SU-DHL-6 (cell line): ENCODE data around the gene POU2F3.

Experiments
- H2AFZ ChIP-seq: fragments of 200-600 bp; sonication (generic); 2 replicates; pipeline ENCODE4 v1.6.1; 2014; ENCODE audit warnings: low read depth, mild to moderate bottlenecking, moderate library complexity, mixed read lengths, antibody characterized with exemption, low read length; ENCODE audit not compliant: severe bottlenecking
- H3F3A ChIP-seq: fragments of 200-600 bp; shearing (Covaris generic); 2 replicates; pipeline ENCODE4 v1.6.0; 2016; ENCODE audit warnings: antibody characterized with exemption, mild to moderate bottlenecking; ENCODE audit not compliant: insufficient read depth
- H3K27ac ChIP-seq: fragments of 200-600 bp; sonication (generic); 2 replicates; pipeline ENCODE4 v1.5.1; 2016; ENCODE audit warnings: low read depth, mild to moderate bottlenecking, low read length, moderate library complexity, mixed read lengths
- H3K27me3 ChIP-seq: fragments of 200-600 bp; sonication (generic), shearing (Covaris generic); 2 replicates; pipeline ENCODE4 v1.6.0; 2014; ENCODE audit warnings: mild to moderate bottlenecking, low read length
- H3K36me3 ChIP-seq: fragments of 200-600 bp; sonication (generic); 2 replicates; pipeline ENCODE4 v1.6.1; 2014; ENCODE audit warnings: mild to moderate bottlenecking, low read length, mixed read lengths
- H3K4me2 ChIP-seq: fragments of 300-600, 200-600 bp; shearing (Covaris generic), sonication (generic); 2 replicates; pipeline ENCODE4 v1.6.0; 2014; ENCODE audit warnings: low read length, low read depth, mild to moderate bottlenecking; ENCODE audit not compliant: poor library complexity, severe bottlenecking
- H3K4me3 ChIP-seq: fragments of 200-600 bp; sonication (generic); 2 replicates; pipeline ENCODE4 v1.5.1; 2014; ENCODE audit warnings: antibody characterized with exemption, low read length, mild to moderate bottlenecking, mixed read lengths; ENCODE audit not compliant: insufficient read depth, poor library complexity, severe bottlenecking
- H3K79me2 ChIP-seq: fragments of 200-600 bp; sonication (generic); 2 replicates; pipeline ENCODE4 v1.6.1; 2014; ENCODE audit warnings: mild to moderate bottlenecking, low read length, moderate library complexity; ENCODE audit not compliant: insufficient read depth
- H3K9ac ChIP-seq: fragments of 200-600 bp; sonication (generic); 2 replicates; pipeline ENCODE4 v1.7.0; 2014; ENCODE audit warnings: mild to moderate bottlenecking, low read length
- H3K9me2 ChIP-seq: fragments of 200-600 bp; sonication (generic); replicated peaks from 2 replicates; pipeline ENCODE4 v1.6.1; 2014; ENCODE audit warnings: low read length; ENCODE audit not compliant: insufficient read depth
- H3K9me3 ChIP-seq: fragments of 200-600 bp; sonication (generic); 2 replicates; pipeline ENCODE4 v1.6.1; 2014; ENCODE audit warnings: low read length, mixed read lengths; ENCODE audit not compliant: insufficient read depth
- H4K20me1 ChIP-seq: fragments of 200-600 bp; sonication (generic); 2 replicates; pipeline ENCODE4 v1.6.1; 2014; ENCODE audit warnings: low read depth, mild to moderate bottlenecking, antibody characterized with exemption, low read length, moderate library complexity, mixed read lengths
- EZH2phosphoT487 ChIP-seq: fragments of 200-600 bp; sonication (generic), shearing (Covaris generic); conservative IDR thresholded peaks from 2 replicates; pipeline ENCODE4 v1.6.1; 2018; ENCODE audit warnings: mild to moderate bottlenecking, antibody characterized with exemption, low read length, moderate library complexity, mixed read lengths
- TF ChIP-seq, protein P1 (sequence below): fragments of 200-600 bp; sonication (generic); IDR thresholded peaks from one replicate; pipeline ENCODE4 v1.5.1; 2017; ENCODE audit warnings: antibody characterized with exemption, mild to moderate bottlenecking, low read length, moderate library complexity; ENCODE audit not compliant: insufficient read depth, poor library complexity, severe bottlenecking

Gene POU2F3

GRCh38 chr11:120194166-120194565 lies 45.8 kb upstream of the POU2F3 start:
- TF ChIP-seq EZH2phosphoT487 = no peak
- TF ChIP-seq, protein P1, sequence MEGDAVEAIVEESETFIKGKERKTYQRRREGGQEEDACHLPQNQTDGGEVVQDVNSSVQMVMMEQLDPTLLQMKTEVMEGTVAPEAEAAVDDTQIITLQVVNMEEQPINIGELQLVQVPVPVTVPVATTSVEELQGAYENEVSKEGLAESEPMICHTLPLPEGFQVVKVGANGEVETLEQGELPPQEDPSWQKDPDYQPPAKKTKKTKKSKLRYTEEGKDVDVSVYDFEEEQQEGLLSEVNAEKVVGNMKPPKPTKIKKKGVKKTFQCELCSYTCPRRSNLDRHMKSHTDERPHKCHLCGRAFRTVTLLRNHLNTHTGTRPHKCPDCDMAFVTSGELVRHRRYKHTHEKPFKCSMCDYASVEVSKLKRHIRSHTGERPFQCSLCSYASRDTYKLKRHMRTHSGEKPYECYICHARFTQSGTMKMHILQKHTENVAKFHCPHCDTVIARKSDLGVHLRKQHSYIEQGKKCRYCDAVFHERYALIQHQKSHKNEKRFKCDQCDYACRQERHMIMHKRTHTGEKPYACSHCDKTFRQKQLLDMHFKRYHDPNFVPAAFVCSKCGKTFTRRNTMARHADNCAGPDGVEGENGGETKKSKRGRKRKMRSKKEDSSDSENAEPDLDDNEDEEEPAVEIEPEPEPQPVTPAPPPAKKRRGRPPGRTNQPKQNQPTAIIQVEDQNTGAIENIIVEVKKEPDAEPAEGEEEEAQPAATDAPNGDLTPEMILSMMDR = no peak
- Histone ChIP-seq H2AFZ (no peak overlapping the region), H3K4me2 (no peak overlapping the region), H3K9me2 (no peaks in the 10 kb centered on the region), H3K27ac (no peak overlapping the region), H3K9me3 (no peaks in the 10 kb centered on the region), H4K20me1 (no peaks in the 10 kb centered on the region), H3K36me3 (no peaks in the 10 kb centered on the region), H3K79me2 (no peaks in the 10 kb centered on the region), H3K9ac (no peak overlapping the region), H3K4me3 (no peak overlapping the region), H3F3A (no peaks in the 10 kb centered on the region), H3K27me3 (no peaks in the 10 kb centered on the region)

GRCh38 chr11:120195601-120196320 lies 44.2 kb upstream of the POU2F3 start:
- Histone ChIP-seq H3K79me2 (no peaks in the 10 kb centered on the region), H3K9me2 (no peaks in the 10 kb centered on the region), H4K20me1 (no peaks in the 10 kb centered on the region), H3K9me3 (no peaks in the 10 kb centered on the region), H3K27me3 (no peaks in the 10 kb centered on the region), H3K9ac (no peak overlapping the region), H3F3A (no peaks in the 10 kb centered on the region), H3K36me3 (no peaks in the 10 kb centered on the region), H3K4me2 (no peak overlapping the region), H3K4me3 (no peak overlapping the region), H2AFZ (no peak overlapping the region), H3K27ac (no peak overlapping the region)
- TF ChIP-seq, protein P1 = no peak
- no peak for TF ChIP-seq EZH2phosphoT487

GRCh38 chr11:120196826-120197225 lies 43.1 kb upstream of the POU2F3 start:
- H3K27ac ChIP-seq = no peak overlapping the region
- H3K9ac ChIP-seq = no peak overlapping the region
- H3K79me2 ChIP-seq = no peaks in the 10 kb centered on the region
- no peaks in the 10 kb centered on the region for H3K36me3 ChIP-seq
- no peak overlapping the region for H3K4me3 ChIP-seq
- no peak for TF ChIP-seq EZH2phosphoT487
- TF ChIP-seq, protein P1 = no peak
- H3K4me2 ChIP-seq = no peak overlapping the region
- no peak overlapping the region for H2AFZ ChIP-seq
- H3K9me2 ChIP-seq = no peaks in the 10 kb centered on the region
- no peaks in the 10 kb centered on the region for H4K20me1 ChIP-seq
- H3F3A ChIP-seq = no peaks in the 10 kb centered on the region
- H3K27me3 ChIP-seq = no peaks in the 10 kb centered on the region
- no peaks in the 10 kb centered on the region for H3K9me3 ChIP-seq
